SK-N-SH (cell line): Measurements from ENCODE around the gene MON1A.

Experiments
- CTCF ChIP-seq: fragments of 200-600 bp; sonication (generic); IDR thresholded peaks from 2 replicates; pipeline ENCODE4 v1.6.1; 2017; ENCODE audit warnings: antibody characterized with exemption, mild to moderate bottlenecking, moderate library complexity
- JUND ChIP-seq: IDR thresholded peaks from 2 replicates; pipeline ENCODE4 v1.4.0; 2012

GRCh38 chr3:49876567-49876966 is 53.0 kb downstream of the MON1A start:
- TF ChIP-seq JUND: no peak
- TF ChIP-seq CTCF: no peak
